Gastroesophageal sphincter (tissue), 4 donors: ENCODE measurements around the gene NCOA3. TPM values are rescaled to one million over a fixed set of nuclear protein-coding genes. Genes with fewer than 3 reads are reported as not detected.
"Not testable (repeated sequence)": the region's sequence is repeated elsewhere in the genome, so short reads cannot be mapped to it uniquely, and the experiment has no call there.

Source experiments
- ATAC-seq: fragments of 150-250 bp; one replicate; pipeline ENCODE4 v1.9.1; 2016; ENCODE audit warnings: mild to moderate bottlenecking, moderate library complexity
- H3K27ac ChIP-seq, 4 donors: fragments of 200-600 bp; sonication (generic) in 3 of 4; 1 replicate in 3 of 4; 2 replicates in 1 of 4; pipeline ENCODE4 v1.5.1; 2016 to 2019
- H3K27me3 ChIP-seq: fragments of 200-600 bp; sonication (generic); one replicate; pipeline ENCODE4 v1.5.1; 2019
- H3K36me3 ChIP-seq, 2 donors: fragments of 200-600 bp; sonication (generic); one replicate each; pipeline ENCODE4 v1.5.1; 2019; ENCODE audit warnings: control low read depth in 1 of 2
- H3K4me1 ChIP-seq, 3 donors: fragments of 200-600 bp; sonication (generic); 1 replicate in 2 of 3; 2 replicates in 1 of 3; pipeline ENCODE4 v1.5.1; 2016 to 2019; ENCODE audit warnings: control low read depth in 2 of 3
- H3K4me3 ChIP-seq, 2 donors: fragments of 200-600 bp; sonication (generic); one replicate each; pipeline ENCODE4 v1.5.1; 2019; ENCODE audit warnings: mild to moderate bottlenecking in 1 of 2, moderate library complexity in 1 of 2
- H3K9me3 ChIP-seq, 3 donors: fragments of 200-600 bp; sonication (generic); one replicate each; pipeline ENCODE4 v1.5.1; 2017 to 2019; ENCODE audit warnings: control low read depth in 2 of 3
- EP300 ChIP-seq: sonication (generic); formaldehyde crosslinking; IDR thresholded peaks from one replicate; pipeline ENCODE4 v1.6.1; 2017; ENCODE audit warnings: antibody characterized with exemption, mild to moderate bottlenecking
- POLR2A ChIP-seq, 2 donors: fragments of 450-650 bp; IDR thresholded peaks; one replicate each; pipeline ENCODE4 v1.6.1; 2017; ENCODE audit warnings: antibody characterized with exemption in 2 of 2, mild to moderate bottlenecking in 2 of 2, moderate library complexity in 1 of 2
- POLR2AphosphoS5 ChIP-seq: sonication (generic); formaldehyde crosslinking; IDR thresholded peaks from one replicate; pipeline ENCODE4 v1.6.1; 2017; ENCODE audit warnings: antibody characterized with exemption
- WGBS, 2 donors: methylation state at CpG; one replicate each; pipeline ENCODE4 v1.1.5; 2018; ENCODE audit warnings: low coverage in 1 of 2; 5-methylcytosine and 5-hydroxymethylcytosine counted together
- total RNA-seq, 4 donors: library from RNA; depleted of rRNA; stranded (reverse); fragments of >200 nt; gene quantifications; one replicate each; pipeline ENCODE4 v1.1.0, GENCODE V29; 2016
- TF ChIP-seq, protein P1 (sequence below), 4 experiments: fragments of 200-600 bp in 2 of 4; fragments of 450-650 bp in 2 of 4; sonication (generic) in 1 of 4; IDR thresholded peaks; one replicate each; pipeline ENCODE4 v1.5.1; 2017 to 2019; ENCODE audit warnings: antibody characterized with exemption in 4 of 4, mild to moderate bottlenecking in 2 of 4, moderate library complexity in 2 of 4

Gene NCOA3
- total RNA-seq, 4 donors from 2014 or later: 28.8 to 44.5 (median 37.6) TPM

DNA sequence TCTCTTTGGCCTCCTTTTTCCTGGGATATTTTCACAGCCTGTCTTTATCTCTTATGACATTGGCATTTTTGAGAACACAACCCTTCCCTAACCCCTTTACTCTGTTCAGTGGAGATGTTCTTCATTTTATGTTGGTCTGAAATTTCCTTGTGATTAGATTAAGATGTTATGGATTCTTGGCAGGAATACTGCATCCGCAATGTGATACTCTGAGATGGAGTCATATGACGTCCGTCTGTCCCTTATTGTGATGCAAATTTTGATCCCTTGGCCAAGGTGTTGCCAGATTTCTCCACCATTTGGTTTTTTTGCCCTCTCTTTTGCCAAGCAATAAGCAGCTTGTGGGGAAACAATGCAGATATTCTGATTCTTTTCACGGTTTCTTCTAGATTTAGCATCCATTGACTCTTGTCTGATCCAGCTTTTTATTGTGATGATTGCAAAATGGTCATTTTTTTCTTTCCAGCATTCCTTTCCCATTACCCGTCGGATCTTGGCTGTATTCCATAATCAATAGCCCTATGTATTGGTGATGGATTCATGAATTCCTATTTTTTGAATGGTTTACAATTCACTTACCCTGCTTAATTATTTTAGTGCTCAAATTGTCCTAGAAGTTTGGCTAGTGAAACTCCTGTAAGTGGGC is 85.1 kb downstream of the NCOA3 start:
- WGBS, 2 donors: 61 to 81% methylated on average over 6 of the region's 6 CpGs
- TF ChIP-seq EP300 (no peak), POLR2AphosphoS5 (no peak)
- ATAC-seq: no peak
- no peaks in the 10 kb centered on the region for H3K36me3 ChIP-seq
- H3K27ac ChIP-seq: no peak overlapping the region
- H3K4me1 ChIP-seq: peaks cover 0 to 27% (median 0%) of the 10 kb centered on the region in 3 donors
- H3K27me3 ChIP-seq: no peaks in the 10 kb centered on the region
- H3K9me3 ChIP-seq: no peaks in the 10 kb centered on the region
- H3K4me3 ChIP-seq: no peak overlapping the region

DNA sequence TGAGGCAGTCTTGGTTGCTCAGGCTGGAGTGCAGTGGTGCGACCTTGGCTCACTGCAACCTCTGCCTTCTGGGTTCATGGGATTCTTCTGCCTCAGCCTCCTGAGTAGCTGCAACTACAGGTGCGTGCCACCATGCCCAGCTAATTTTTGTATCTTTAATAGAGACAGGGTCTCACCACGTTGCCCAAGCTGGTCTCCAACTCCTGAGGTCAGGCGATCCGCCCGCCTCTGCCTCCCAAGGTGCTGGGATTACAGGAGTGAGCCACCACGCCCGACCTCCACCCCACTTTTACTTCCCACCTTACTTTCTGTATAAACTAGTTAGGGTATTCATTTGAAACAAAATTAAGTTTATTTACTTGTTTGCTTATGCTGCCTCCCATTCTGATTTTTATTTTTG is 86.5 kb downstream of the NCOA3 start:
- Histone ChIP-seq H3K4me3 (no peak overlapping the region), H3K36me3 (no peaks in the 10 kb centered on the region), H3K27me3 (no peaks in the 10 kb centered on the region), H3K4me1 (peaks cover 0 to 17% (median 0%) of the 10 kb centered on the region in 3 donors), H3K9me3 (no peaks in the 10 kb centered on the region), H3K27ac (no peak overlapping the region)
- 100% methylated on average over 4 to 5 of the region's 8 CpGs for WGBS, 2 donors
- no peak for ATAC-seq
- TF ChIP-seq POLR2A (IDR thresholded peaks at IDR 0.05): no peak
- TF ChIP-seq, protein P1, sequence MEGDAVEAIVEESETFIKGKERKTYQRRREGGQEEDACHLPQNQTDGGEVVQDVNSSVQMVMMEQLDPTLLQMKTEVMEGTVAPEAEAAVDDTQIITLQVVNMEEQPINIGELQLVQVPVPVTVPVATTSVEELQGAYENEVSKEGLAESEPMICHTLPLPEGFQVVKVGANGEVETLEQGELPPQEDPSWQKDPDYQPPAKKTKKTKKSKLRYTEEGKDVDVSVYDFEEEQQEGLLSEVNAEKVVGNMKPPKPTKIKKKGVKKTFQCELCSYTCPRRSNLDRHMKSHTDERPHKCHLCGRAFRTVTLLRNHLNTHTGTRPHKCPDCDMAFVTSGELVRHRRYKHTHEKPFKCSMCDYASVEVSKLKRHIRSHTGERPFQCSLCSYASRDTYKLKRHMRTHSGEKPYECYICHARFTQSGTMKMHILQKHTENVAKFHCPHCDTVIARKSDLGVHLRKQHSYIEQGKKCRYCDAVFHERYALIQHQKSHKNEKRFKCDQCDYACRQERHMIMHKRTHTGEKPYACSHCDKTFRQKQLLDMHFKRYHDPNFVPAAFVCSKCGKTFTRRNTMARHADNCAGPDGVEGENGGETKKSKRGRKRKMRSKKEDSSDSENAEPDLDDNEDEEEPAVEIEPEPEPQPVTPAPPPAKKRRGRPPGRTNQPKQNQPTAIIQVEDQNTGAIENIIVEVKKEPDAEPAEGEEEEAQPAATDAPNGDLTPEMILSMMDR (IDR thresholded peaks at IDR 0.05): no peak
- TF ChIP-seq POLR2AphosphoS5: no peak
- no peak for TF ChIP-seq EP300

DNA sequence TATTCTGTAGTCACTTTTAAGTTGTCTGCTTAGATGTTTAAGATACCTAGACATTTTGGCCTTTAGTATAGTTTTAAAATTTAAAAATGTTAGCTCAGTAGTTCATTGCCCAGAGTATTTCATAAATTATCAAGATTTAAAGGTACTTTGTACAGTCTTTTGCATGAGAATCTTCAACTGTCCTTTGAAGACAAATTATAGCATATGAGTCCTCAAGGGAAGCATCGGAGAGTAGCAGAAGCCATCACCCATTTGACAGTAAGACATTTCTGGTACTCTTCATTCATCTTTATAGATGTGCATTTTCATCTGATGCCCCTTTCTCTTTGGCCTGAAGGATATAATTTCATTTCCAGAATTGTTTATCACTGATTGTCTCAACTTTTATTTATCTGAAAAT is 89.5 kb downstream of the NCOA3 start:
- TF ChIP-seq POLR2A (IDR thresholded peaks at IDR 0.05) (no peak), EP300 (no peak), POLR2AphosphoS5 (no peak)
- TF ChIP-seq, protein P1 (IDR thresholded peaks at IDR 0.05): no peak
- H3K4me1 ChIP-seq: peaks cover 0 to 10% (median 0%) of the 10 kb centered on the region in 3 donors
- 71 to 75% methylated on average over 1 of the region's 1 CpG for WGBS, 2 donors
- no peaks in the 10 kb centered on the region for H3K27me3 ChIP-seq
- H3K36me3 ChIP-seq: no peaks in the 10 kb centered on the region
- H3K9me3 ChIP-seq: no peaks in the 10 kb centered on the region
- H3K27ac ChIP-seq: no peak overlapping the region
- no peak for ATAC-seq
- no peak overlapping the region for H3K4me3 ChIP-seq

DNA sequence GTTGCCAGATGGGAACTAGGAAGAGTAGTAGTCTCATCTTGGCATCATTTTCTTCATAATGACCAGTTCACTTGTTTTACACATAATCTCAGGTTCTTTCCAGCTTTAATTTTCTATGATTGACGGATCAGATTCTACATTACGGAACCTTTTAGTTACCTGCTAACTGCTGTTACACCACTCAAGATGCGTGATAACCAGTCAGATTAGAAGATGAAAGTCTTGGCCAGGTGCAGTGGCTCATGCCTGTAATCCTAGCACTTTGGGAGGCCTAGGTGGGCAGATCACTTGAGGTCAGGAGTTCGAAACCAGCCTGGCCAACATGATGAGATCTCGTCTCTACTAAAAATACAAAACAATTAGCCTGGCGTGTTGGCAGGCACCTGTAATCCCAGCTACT is 92.5 kb downstream of the NCOA3 start:
- Histone ChIP-seq H3K27ac (no peak overlapping the region), H3K9me3 (no peaks in the 10 kb centered on the region), H3K4me3 (no peak overlapping the region), H3K36me3 (no peaks in the 10 kb centered on the region), H3K27me3 (no peaks in the 10 kb centered on the region), H3K4me1 (no peaks in the 10 kb centered on the region)
- TF ChIP-seq EP300 (no peak), POLR2A (IDR thresholded peaks at IDR 0.05) (no peak), POLR2AphosphoS5 (no peak)
- TF ChIP-seq, protein P1 (IDR thresholded peaks at IDR 0.05): no peak
- ATAC-seq: no peak
- 80 to 97% methylated on average over 2 to 3 of the region's 6 CpGs for WGBS, 2 donors

DNA sequence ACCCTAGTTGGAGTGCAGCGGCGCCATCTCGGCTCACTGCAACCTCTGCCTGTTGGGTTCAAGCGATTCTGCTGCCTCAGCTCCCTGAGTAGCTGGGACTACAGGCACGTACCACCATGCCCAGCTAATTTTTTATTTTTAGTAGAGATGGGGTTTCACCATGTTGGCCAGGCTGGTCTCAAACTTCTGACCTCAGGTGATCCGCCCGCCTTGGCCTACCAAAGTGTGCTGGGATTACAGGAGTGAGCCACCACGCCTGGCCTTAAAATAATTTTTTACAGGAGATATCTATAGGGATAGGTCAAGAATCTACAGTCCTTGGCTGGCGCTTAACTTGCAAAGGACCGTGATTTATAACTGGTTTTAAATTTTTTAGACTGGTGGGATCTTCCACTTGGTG is 93.5 kb downstream of the NCOA3 start:
- not testable (repeated sequence) for H3K36me3 ChIP-seq, H3K27me3 ChIP-seq, H3K9me3 ChIP-seq, ATAC-seq, H3K4me1 ChIP-seq, H3K27ac ChIP-seq, H3K4me3 ChIP-seq
- 95 to 100% methylated on average over 3 to 4 of the region's 10 CpGs for WGBS, 2 donors

DNA sequence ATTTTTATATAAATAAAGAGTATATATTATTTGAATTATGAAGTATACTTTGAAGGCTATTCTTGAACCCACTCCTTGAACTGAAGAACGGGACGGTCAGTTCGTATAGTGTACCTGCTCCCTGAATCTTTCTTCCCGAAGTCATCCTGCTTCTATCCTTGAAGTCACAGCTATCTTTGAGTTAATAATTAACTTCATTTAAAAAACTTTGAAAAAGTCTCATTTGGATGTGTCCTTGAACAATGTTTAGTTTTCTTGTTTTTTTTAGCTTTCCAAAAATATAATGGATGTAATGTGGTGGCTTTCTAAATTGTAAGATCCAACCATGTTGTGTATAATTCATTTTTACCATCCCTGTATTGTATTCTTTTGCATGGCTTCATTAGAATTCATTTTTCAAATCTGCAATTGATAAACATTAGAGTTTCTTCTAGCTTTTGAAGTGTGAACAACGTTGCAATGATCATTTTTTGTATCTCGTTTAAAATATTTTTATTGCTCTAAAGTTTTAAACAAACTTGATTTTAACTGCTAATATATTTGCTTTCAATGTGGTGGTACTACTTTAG is 94.4 kb downstream of the NCOA3 start:
- TF ChIP-seq, protein P1 (IDR thresholded peaks at IDR 0.05): no peak
- TF ChIP-seq EP300: no peak
- TF ChIP-seq POLR2AphosphoS5: no peak
- no peak for TF ChIP-seq POLR2A (IDR thresholded peaks at IDR 0.05)
- H3K4me3 ChIP-seq: no peak overlapping the region
- H3K27ac ChIP-seq: no peak overlapping the region
- no peaks in the 10 kb centered on the region for H3K9me3 ChIP-seq
- ATAC-seq: no peak
- H3K4me1 ChIP-seq: peaks cover 0 to 4% (median 0%) of the 10 kb centered on the region in 3 donors
- H3K36me3 ChIP-seq: no peaks in the 10 kb centered on the region
- 88 to 96% methylated on average over 6 of the region's 6 CpGs for WGBS, 2 donors
- H3K27me3 ChIP-seq: no peaks in the 10 kb centered on the region
